ENCODE data around the gene NDUFA8. TPM values are rescaled to one million over a fixed set of nuclear protein-coding genes. Genes with fewer than 3 reads are reported as not detected.
A peak's percentile ranks its signal among the peaks of the same experiment; 100 is the strongest.

The NDUFA8 gene
- total RNA-seq, 1 experiment from 2014 or later, result 105 TPM

DNA sequence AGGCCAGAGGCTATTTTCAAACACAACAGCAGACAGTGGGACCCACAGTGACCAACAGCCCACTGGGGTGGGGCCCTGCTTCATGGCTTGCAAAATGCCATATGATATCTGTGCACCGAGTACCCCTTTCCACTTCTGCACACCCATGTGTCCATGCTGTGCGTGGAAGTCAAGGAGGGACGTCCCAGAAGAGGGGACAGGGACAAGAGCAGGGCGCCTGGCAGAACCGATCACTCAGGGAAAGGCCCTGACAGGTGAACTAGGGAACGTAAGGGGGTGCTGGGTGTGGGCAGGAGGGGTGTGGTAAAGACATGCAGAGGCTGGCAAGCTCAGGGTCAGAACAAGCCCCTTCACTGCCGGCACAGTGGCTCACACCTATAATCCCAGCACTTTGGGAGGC, 58.8 kb downstream of the NDUFA8 start:
- no TSS peak for BruUV-seq (replicated peaks)
- ChIA-PET CTCF (no interaction called here), POLR2A (ENCODE audit: low non-redundant PET) (no interaction called here)
- H3K9me3 ChIP-seq (ENCODE audit: low read depth, low read length, poor library complexity, severe bottlenecking), result peaks cover 7% of the 10 kb centered on the region
- TF ChIP-seq, protein P1, sequence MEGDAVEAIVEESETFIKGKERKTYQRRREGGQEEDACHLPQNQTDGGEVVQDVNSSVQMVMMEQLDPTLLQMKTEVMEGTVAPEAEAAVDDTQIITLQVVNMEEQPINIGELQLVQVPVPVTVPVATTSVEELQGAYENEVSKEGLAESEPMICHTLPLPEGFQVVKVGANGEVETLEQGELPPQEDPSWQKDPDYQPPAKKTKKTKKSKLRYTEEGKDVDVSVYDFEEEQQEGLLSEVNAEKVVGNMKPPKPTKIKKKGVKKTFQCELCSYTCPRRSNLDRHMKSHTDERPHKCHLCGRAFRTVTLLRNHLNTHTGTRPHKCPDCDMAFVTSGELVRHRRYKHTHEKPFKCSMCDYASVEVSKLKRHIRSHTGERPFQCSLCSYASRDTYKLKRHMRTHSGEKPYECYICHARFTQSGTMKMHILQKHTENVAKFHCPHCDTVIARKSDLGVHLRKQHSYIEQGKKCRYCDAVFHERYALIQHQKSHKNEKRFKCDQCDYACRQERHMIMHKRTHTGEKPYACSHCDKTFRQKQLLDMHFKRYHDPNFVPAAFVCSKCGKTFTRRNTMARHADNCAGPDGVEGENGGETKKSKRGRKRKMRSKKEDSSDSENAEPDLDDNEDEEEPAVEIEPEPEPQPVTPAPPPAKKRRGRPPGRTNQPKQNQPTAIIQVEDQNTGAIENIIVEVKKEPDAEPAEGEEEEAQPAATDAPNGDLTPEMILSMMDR (conservative IDR thresholded peaks at IDR 0.05; ENCODE audit: low read depth, low read length), result no peak
- TF ChIP-seq EZH2 (IDR thresholded peaks at IDR 0.05; ENCODE audit: borderline replicate concordance, low read depth, low read length, poor library complexity, severe bottlenecking), result no peak
- no peaks in the 10 kb centered on the region for H3K36me3 ChIP-seq (ENCODE audit: insufficient read depth, low read length, poor library complexity, severe bottlenecking)
- no peak for DNase-seq (ENCODE audit: low spot score)
- no peak overlapping the region for H3K27ac ChIP-seq (ENCODE audit: low read depth, low read length, poor library complexity, severe bottlenecking)
- H3K4me3 ChIP-seq (ENCODE audit: low read depth, low read length, poor library complexity, severe bottlenecking), result no peak overlapping the region
- no peaks in the 10 kb centered on the region for H3K4me1 ChIP-seq (ENCODE audit: insufficient read depth, low read length, poor library complexity, severe bottlenecking)
- H3K27me3 ChIP-seq (replicated peaks; ENCODE audit: insufficient read depth, low read depth, low read length, poor library complexity), result no peaks in the 10 kb centered on the region
- intact Hi-C loops (cut with micrococcal nuclease; ENCODE audit: unreplicated experiment), result no loop called here

DNA sequence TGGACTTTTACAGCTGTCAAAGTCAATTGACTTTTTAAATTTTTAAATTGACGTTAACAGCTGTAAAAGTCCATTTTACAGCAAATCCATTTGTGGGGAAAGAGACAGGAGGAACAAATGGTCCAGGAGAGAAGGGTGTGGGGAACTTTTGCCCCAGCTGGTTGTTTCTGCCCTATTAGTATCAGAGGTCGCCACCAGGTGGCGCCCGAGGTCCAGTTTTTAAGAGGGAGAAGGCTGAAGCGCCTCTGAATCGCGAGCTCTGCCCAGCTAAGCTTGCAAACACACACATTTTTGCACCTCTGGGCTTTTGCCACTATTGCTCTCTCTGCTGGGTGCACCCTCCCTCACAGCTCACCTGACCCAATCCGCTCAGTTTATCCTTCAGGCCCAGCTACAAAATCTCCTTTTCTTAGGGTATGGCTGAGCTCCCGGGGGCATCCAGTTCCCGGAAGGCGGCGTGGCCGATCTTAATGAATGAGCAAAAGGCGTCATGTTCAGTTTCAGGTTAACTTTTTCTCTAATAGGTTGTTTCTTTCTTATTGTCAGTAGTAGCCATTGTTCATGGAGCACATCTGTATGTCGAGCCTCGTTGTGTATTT, 60.2 kb downstream of the NDUFA8 start:
- ChIA-PET POLR2A (ENCODE audit: low non-redundant PET) (no interaction called here), CTCF (interaction anchor here (0.6 to 2.2 kb wide), 10 partner anchors 9 to 892 kb away, joined by 3 to 42 read pairs (median 4); no protein-coding TSS in a partner anchor)
- no peak overlapping the region for H3K4me3 ChIP-seq (ENCODE audit: low read depth, low read length, poor library complexity, severe bottlenecking)
- no peak for TF ChIP-seq EZH2 (IDR thresholded peaks at IDR 0.05; ENCODE audit: borderline replicate concordance, low read depth, low read length, poor library complexity, severe bottlenecking)
- TF ChIP-seq, protein P1 (conservative IDR thresholded peaks at IDR 0.05; ENCODE audit: low read depth, low read length), result peak; percentile 83
- no peaks in the 10 kb centered on the region for H3K27me3 ChIP-seq (replicated peaks; ENCODE audit: insufficient read depth, low read depth, low read length, poor library complexity)
- intact Hi-C loops (cut with micrococcal nuclease; ENCODE audit: unreplicated experiment), result loop anchor here (1.0 to 2.0 kb wide), 4 partner anchors 25 to 711 kb away; no protein-coding TSS in a partner anchor
- BruUV-seq (replicated peaks), result no TSS peak
- peak; percentile 81 for DNase-seq (ENCODE audit: low spot score)
- no peak overlapping the region for H3K27ac ChIP-seq (ENCODE audit: low read depth, low read length, poor library complexity, severe bottlenecking)
- H3K9me3 ChIP-seq (ENCODE audit: low read depth, low read length, poor library complexity, severe bottlenecking), result peaks cover 7% of the 10 kb centered on the region
- no peaks in the 10 kb centered on the region for H3K4me1 ChIP-seq (ENCODE audit: insufficient read depth, low read length, poor library complexity, severe bottlenecking)
- no peaks in the 10 kb centered on the region for H3K36me3 ChIP-seq (ENCODE audit: insufficient read depth, low read length, poor library complexity, severe bottlenecking)

DNA sequence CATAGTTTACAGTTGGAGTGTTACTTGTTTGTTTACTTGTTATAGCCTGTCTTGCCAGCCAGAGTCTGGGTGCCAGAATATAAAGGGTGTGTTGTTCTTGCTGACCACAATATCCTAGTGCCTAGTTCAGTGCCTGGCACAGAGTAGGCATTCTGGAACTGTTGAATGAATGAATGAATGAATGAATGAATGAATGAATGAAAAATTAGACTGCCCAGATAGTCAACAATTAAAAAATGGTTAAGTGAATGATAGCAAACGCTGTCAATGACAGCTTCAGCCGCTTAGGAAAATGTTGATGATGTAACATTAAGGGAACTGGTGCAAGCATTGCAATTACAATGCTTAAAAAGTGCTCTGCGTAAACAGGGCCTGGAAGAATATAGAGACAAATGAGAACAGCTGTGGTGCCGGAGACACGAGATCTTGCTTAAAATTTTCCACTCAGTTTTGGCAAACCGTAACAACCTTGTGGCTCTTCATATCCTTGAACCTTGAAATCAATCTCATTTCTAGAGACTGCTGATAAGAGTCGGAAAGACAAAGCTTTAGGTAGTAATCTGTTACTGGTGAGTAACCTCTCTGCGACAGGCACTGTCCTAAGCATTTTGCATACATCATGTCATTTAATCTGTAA, 61.8 kb downstream of the NDUFA8 start:
- Histone ChIP-seq H3K36me3 (ENCODE audit: insufficient read depth, low read length, poor library complexity, severe bottlenecking) (no peaks in the 10 kb centered on the region), H3K9me3 (ENCODE audit: low read depth, low read length, poor library complexity, severe bottlenecking) (no peaks in the 10 kb centered on the region), H3K4me1 (ENCODE audit: insufficient read depth, low read length, poor library complexity, severe bottlenecking) (peaks cover 4% of the 10 kb centered on the region), H3K4me3 (ENCODE audit: low read depth, low read length, poor library complexity, severe bottlenecking) (no peak overlapping the region), H3K27ac (ENCODE audit: low read depth, low read length, poor library complexity, severe bottlenecking) (no peak overlapping the region), H3K27me3 (replicated peaks; ENCODE audit: insufficient read depth, low read depth, low read length, poor library complexity) (no peaks in the 10 kb centered on the region)
- no peak for TF ChIP-seq EZH2 (IDR thresholded peaks at IDR 0.05; ENCODE audit: borderline replicate concordance, low read depth, low read length, poor library complexity, severe bottlenecking)
- TF ChIP-seq, protein P1 (conservative IDR thresholded peaks at IDR 0.05; ENCODE audit: low read depth, low read length), result no peak
- peak; percentile 12 for DNase-seq (ENCODE audit: low spot score)
- ChIA-PET POLR2A (ENCODE audit: low non-redundant PET) (interaction anchor here (0.6 kb wide), 1 partner anchor 851 kb away, joined by 14 read pairs; no protein-coding TSS in a partner anchor), CTCF (interaction anchor here (2.2 kb wide), 1 partner anchor 25 kb away, joined by 42 read pairs; no protein-coding TSS in a partner anchor)
- no TSS peak for BruUV-seq (replicated peaks)
- intact Hi-C loops (cut with micrococcal nuclease; ENCODE audit: unreplicated experiment), result loop anchor here (2.0 kb wide), 1 partner anchor 27 kb away; no protein-coding TSS in a partner anchor
